Measurements from ENCODE around the gene ABCA5.

The ABCA5 gene

GRCh38 chr17:69267219-69267618 is 59.7 kb downstream of the ABCA5 start:
- DNase-seq (ENCODE audit: low read depth), result no peak
- no peak overlapping the region for H3K4me3 ChIP-seq (replicated peaks; ENCODE audit: low read depth, low read length)
- TF ChIP-seq, protein P1, sequence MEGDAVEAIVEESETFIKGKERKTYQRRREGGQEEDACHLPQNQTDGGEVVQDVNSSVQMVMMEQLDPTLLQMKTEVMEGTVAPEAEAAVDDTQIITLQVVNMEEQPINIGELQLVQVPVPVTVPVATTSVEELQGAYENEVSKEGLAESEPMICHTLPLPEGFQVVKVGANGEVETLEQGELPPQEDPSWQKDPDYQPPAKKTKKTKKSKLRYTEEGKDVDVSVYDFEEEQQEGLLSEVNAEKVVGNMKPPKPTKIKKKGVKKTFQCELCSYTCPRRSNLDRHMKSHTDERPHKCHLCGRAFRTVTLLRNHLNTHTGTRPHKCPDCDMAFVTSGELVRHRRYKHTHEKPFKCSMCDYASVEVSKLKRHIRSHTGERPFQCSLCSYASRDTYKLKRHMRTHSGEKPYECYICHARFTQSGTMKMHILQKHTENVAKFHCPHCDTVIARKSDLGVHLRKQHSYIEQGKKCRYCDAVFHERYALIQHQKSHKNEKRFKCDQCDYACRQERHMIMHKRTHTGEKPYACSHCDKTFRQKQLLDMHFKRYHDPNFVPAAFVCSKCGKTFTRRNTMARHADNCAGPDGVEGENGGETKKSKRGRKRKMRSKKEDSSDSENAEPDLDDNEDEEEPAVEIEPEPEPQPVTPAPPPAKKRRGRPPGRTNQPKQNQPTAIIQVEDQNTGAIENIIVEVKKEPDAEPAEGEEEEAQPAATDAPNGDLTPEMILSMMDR (IDR thresholded peaks at IDR 0.05; ENCODE audit: low read length, missing control alignments), result no peak

- no peak for DNase-seq (ENCODE audit: low read depth)
- TF ChIP-seq, protein P1 (IDR thresholded peaks at IDR 0.05; ENCODE audit: low read length, missing control alignments), result no peak
- no peak overlapping the region for H3K4me3 ChIP-seq (replicated peaks; ENCODE audit: low read depth, low read length)
These were observed 61.1 kb downstream of the ABCA5 start for GRCh38 chr17:69265873-69266272.

DNA sequence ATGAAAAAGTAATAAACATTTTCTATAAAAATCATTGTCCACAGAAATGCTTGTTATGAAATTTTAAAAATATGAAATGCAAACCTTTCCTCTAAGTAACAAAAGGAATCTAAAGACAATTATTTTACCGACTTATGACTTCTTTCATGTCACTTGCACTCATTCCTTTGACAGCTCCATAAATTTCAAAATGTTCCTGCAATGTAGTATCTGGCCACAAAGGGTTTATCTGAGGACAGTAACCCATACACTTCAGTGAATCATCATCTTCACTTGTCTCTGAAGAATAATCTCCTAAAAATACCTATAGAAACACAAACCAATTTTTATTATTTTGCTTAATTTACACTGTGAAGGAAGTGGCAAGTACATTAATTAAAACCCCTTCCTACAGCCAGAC is 72.7 kb downstream of the ABCA5 start:
- TF ChIP-seq, protein P1 (IDR thresholded peaks at IDR 0.05; ENCODE audit: low read length, missing control alignments), result no peak

DNA sequence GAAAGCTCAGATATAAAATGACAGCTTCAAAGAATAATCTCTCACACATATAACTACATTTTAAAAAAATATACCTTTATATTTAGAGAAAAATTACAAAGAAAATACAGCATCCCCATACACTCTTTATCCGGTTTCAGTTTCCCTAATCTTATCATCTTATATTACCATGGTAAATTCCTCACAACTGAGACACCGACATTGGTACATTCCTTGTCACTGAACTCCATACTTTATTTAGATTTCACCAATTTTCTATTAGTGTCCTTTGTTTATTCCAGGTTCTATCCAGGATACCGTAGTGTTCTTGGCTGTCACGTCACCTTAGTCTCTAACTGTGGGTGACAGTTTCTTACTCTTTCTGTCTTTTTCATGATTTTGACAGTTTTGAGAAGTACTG is 76.3 kb downstream of the ABCA5 start:
- TF ChIP-seq, protein P1 (IDR thresholded peaks at IDR 0.05; ENCODE audit: low read length, missing control alignments), result no peak
- no peak overlapping the region for H3K4me3 ChIP-seq (replicated peaks; ENCODE audit: low read depth, low read length)
- DNase-seq (ENCODE audit: low read depth), result peak; percentile 44

More for the DNA sequence above, 72.7 kb downstream of the ABCA5 start:
- no peak for DNase-seq (ENCODE audit: low read depth)
- H3K4me3 ChIP-seq (replicated peaks; ENCODE audit: low read depth, low read length), result no peak overlapping the region

DNA sequence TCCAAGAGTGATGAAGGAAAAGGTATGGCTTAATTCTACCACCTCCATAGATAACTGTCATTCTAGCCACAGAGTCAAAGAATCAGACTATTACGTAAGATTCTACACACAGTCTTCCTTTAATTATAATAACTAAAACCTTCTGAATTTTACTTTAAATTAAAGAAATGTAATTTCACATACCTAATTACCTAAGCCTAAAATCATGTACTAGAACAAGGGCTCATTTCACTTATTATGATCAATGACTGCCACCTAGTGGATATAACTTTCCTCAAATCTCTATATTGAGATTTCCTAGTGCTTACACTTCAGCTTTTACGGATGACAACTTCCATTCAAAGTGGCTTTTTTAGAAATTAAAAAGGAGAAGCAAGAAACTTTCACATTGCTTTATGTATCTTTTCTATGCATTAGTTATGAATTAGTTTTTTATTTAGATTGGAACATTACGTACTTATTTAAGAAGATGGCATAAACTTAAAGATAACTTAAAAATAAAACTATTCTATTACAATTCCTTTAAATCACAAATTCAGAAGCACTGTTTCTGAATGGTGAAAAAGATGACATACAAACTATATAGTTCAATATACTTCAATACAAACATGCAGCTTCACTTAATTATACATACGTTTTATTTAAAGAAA is 80.1 kb downstream of the ABCA5 start:
- DNase-seq (ENCODE audit: low read depth), result peak; percentile 81
- H3K4me3 ChIP-seq (replicated peaks; ENCODE audit: low read depth, low read length), result no peak overlapping the region
- TF ChIP-seq, protein P1 (IDR thresholded peaks at IDR 0.05; ENCODE audit: low read length, missing control alignments), result peak; percentile 50

DNA sequence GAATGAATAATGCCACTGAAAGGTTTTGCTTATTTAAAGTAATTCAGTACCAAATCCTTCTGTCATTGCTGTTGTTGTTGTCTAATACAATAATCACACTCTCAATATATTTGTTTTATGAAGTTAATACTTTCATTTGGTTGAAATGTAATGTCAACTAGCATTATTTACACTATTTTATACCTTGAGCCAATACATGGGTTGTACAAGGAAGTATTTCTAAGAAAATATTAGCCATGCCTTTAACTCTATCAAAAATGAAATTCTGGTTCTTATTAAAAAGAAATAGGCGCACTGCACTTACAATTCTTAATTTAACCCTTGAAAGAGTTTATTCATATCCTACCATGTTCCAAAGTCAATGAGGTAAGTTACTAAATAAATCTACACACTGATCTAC is 80.7 kb downstream of the ABCA5 start:
- H3K4me3 ChIP-seq (replicated peaks; ENCODE audit: low read depth, low read length), result no peak overlapping the region
- DNase-seq (ENCODE audit: low read depth), result no peak
- TF ChIP-seq, protein P1 (IDR thresholded peaks at IDR 0.05; ENCODE audit: low read length, missing control alignments), result no peak

GRCh38 chr17:69245617-69246016 is 81.3 kb downstream of the ABCA5 start:
- DNase-seq (ENCODE audit: low read depth), result no peak
- TF ChIP-seq, protein P1 (IDR thresholded peaks at IDR 0.05; ENCODE audit: low read length, missing control alignments), result no peak
- peak overlapping the region; percentile 2 for H3K4me3 ChIP-seq (replicated peaks; ENCODE audit: low read depth, low read length)

All from fibroblast of pulmonary artery (primary cell).